Amniotic stem cell (primary cell): Measurements from ENCODE around the gene PHIP.
A peak's percentile ranks its signal among the peaks of the same experiment; 100 is the strongest.

Experiments used
- DNase-seq: peaks from one replicate; lab custom pipeline; 2025; lab: John Stamatoyannopoulos, UW

Gene PHIP

DNA sequence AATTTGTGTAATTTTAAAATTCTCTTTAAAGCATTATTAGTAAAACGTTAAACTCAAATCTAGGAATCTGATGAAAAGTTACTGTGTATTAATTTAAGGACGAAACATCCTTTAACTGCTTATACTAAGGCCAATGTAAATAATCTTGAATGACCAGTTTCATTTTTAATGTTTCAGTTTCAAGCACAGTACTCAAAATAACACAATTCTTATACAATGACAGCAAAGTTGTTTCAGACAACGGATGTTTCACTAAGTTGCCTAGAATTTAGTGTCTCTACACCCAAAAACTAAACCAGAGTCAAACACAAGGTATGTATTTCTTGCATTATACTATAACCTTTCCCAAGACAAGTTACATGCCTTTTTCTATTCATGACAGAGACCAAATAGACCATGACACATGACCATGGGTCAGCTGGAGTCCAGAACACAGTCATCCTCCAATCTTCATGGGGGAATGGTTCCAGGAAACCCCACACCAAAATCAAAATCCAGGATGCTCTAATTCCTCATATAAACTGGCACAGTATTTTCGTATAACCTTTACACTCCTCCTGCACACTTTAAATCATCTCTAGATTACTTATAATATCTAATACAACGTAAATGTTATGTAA is 7.7 kb downstream of the PHIP start:
- no peak for DNase-seq

DNA sequence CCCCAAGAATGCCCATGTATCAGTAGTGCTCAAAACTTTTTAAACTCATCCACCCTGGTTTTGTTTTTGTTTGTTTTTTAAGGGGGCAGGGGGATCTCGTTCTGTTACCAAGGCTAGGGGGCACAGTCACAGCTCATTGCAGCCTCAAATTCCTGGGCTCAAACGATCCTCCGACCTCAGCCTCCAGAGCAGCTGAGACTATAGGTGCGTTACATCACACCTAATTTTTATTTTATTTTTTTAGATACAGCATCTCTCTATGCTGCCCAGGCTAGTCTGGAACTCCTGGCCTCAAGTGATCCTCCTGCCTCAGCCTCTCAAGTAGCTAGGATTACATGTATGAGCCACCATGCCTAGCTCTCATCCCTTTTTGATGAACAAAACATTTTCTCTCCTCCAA is 11.2 kb downstream of the PHIP start:
- DNase-seq: no peak

- DNase-seq: no peak
These were observed 11.7 kb downstream of the PHIP start for GRCh38 chr6:79066330-79066729.

GRCh38 chr6:79065232-79065631 is 12.8 kb downstream of the PHIP start:
- no peak for DNase-seq

DNA sequence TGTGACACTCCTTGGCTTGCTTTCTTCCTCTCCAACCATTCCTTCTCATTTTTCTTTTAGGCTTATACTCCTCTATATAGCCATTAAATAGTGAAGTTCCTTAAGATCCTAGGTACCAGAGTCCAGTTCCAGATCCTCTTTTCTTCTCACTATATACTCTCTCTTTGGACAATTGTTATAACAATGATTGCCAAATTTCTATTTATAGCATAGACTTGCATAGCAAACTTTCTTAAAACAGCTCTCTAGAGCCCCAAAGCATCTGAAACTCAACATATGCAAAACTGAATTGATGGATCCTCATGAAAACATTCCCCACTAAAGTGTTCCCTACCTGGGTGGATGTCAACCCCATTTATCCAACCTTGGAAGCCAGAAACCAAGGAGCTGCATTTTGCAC is 13.4 kb downstream of the PHIP start:
- DNase-seq: no peak

DNA sequence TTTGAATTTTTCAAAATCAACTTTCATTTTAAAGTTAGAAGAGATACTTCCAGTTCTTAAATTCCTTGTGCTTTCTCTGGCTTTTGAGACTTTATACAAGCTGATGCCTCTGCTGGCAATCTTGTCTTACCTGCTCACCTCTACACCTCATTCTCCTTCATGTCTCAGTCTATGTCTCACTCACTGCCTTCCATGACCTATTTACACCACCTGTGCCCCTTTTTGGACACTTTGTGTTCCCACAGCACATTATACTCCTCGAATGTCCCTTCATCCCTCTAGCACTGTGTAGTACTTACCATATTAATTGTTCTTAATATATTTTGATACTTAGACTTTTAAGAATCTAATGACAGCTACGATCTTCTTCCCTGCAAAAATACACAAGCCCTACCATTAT is 15.3 kb downstream of the PHIP start:
- no peak for DNase-seq

DNA sequence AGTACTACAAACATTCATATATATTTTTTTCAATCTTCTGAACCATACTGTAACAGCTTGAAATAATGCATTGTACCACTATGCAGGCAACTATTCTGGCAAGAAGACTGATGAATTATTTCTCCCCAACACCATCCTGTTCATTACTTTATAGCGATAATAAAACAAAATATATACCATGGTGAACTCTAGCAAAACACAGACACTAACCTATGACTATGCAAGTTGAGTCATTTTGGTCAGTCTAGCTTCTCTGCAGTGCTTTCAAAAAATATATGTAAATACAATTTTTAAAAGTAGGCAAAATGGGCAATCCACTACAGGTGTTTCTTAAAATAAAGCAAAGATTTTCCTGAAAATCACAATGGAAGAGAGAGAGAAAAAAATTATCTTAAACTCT is 20.3 kb downstream of the PHIP start:
- no peak for DNase-seq

DNA sequence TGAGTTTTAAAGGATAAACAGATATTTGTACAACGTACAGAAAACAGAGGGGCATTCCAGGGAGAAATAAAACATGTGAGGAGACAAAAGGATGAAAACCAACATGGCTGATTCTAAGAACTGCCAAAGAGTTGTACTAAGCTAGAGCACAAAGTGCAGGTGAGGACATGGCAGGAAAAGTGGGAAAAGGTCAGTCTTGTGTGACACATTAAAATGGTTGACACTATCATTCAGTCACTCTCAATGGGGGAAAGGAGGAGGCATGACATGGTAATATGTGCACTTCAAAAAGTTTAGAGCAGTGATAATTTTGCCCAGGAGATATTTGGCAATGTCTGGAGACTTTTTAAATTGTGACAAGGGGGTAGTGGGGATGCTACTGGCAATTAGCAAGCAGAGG is 21.8 kb downstream of the PHIP start:
- no peak for DNase-seq

DNA sequence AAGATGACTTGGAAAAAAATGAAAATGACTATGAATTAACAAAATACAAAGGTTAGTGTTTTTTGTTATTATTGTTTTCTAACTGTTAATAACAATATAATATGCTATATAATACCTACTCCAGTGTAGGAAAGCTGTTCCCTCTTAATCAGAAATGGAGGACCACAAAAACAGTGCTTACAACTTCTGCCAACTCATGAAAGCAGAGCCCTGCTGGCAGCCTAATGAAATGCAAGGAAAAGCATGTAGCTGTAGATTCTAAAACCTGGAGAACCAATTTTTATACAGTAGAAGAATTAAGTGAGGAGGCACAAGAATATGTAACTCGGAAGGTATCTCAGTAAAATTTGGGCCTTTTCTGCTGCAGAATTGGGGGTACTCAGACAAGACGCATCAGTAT is 29.4 kb downstream of the PHIP start:
- no peak for DNase-seq

- DNase-seq: no peak
These were observed 31.0 kb downstream of the PHIP start for GRCh38 chr6:79047072-79047471.

GRCh38 chr6:79045966-79046365 is 32.1 kb downstream of the PHIP start:
- no peak for DNase-seq

- DNase-seq: no peak
These were observed 35.3 kb downstream of the PHIP start for GRCh38 chr6:79042799-79043126.

GRCh38 chr6:79042088-79042798 is 35.8 kb downstream of the PHIP start:
- no peak for DNase-seq

- no peak for DNase-seq
These were observed 38.0 kb downstream of the PHIP start for GRCh38 chr6:79040083-79040482.

GRCh38 chr6:79038061-79038460 is 40.0 kb downstream of the PHIP start:
- DNase-seq: no peak

DNA sequence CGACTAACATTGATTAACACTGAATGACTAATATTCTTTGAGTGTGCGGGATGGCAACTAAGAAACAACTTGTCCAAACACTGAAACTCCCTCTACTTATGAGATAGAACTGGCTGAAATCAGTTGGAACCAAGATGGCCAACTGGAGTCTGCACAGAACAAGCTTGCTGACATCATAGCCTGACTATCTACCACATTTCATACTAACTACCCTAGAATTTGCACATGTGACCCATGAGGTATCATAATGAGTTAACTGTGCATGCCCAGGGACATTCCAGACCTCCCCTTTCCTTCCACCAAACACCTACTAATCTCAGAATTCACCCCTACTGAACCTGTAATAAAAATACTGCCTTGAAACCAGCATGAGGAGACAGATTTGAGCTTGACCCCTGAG is 43.2 kb downstream of the PHIP start:
- DNase-seq: no peak

- no peak for DNase-seq
These were observed 44.8 kb downstream of the PHIP start for GRCh38 chr6:79033279-79033678.

GRCh38 chr6:79031821-79032590 is 46.0 kb downstream of the PHIP start:
- DNase-seq: peak; percentile 51

DNA sequence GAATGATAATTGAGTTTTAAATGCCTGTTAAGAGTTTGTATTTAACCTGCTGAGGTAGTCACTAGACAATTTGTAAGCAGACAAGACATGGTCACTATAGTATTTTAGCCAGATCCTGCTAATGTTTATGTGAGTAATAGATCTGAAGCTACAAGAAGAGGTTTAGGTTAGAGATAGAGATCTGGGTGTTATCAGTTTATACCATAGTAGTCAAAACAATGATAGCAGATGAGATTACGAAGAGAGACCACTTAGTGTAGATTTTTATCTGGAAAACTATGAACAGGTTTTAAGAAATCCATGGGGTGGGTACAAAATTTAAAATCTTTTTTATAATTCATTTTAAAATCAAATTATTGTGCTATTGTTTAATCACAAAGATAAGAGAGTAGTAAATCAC is 47.5 kb downstream of the PHIP start:
- DNase-seq: no peak

GRCh38 chr6:79030023-79030422 is 48.0 kb downstream of the PHIP start:
- DNase-seq: no peak

DNA sequence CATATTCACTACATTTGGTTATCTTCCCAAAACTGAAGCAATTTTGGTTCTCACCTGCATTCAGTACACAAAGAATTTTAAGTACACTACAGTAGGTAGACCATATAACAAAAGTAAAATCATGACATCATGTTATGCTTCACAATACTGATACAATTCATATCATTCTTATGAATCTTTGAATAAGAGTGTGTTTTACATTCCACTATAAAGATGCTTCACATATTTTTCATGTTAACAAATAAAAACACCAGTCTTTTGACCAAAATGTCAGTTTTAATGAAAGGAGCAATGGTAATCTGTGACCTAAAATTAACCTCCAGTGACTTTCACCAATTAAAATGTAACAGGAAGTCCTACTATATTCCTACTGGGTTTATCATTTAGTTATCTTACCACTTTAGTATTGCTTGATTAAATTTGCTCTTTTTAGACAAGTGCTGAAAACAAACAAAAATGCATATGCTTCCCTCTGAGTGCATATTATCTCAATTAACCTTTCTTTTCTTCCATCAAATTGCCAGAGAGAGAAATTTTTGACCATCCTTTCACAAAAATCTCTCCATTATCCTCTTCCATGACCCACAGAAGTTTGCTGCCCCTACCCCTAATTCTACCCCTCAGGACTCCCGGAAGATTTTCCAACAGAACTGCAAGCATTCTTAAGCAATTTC is 49.3 kb downstream of the PHIP start:
- DNase-seq: no peak

- no peak for DNase-seq
These were observed 66.1 kb downstream of the PHIP start for GRCh38 chr6:79011940-79012339.

- no peak for DNase-seq
These were observed 67.6 kb downstream of the PHIP start for GRCh38 chr6:79010422-79010821.
